Kidney (tissue), 14 donors: ENCODE data around the gene GPR34. TPM values are rescaled to one million over a fixed set of nuclear protein-coding genes. Genes with fewer than 3 reads are reported as not detected.
"Not testable (repeated sequence)": the region's sequence is repeated elsewhere in the genome, so short reads cannot be mapped to it uniquely, and the experiment has no call there.

Experiments
- DNase-seq, 5 donors: peaks; one replicate each; pipeline ENCODE4 v3.0.0-alpha.2; 2013 to 2020
- FAIRE-seq: peaks from 2 replicates; lab custom pipeline; 2012; peaks lifted over from hg19 to GRCh38; lab: Jason Lieb, UNC
- H3K27ac ChIP-seq, 2 donors: one replicate each; pipeline ENCODE4 v1.7.0; 2013; ENCODE audit warnings: low read depth in 2 of 2, low read length in 2 of 2, inconsistent platforms in 1 of 2
- H3K27me3 ChIP-seq: one replicate; pipeline ENCODE4 v1.7.1; 2013; ENCODE audit warnings: low read length, inconsistent platforms; ENCODE audit not compliant: control insufficient read depth, insufficient read depth
- H3K36me3 ChIP-seq, 3 donors: one replicate each; pipeline versions ENCODE4 v1.7.0 to v1.7.1; 2013; ENCODE audit warnings: low read length in 3 of 3, control low read depth in 1 of 3, inconsistent platforms in 1 of 3; ENCODE audit not compliant: insufficient read depth in 3 of 3, control insufficient read depth in 2 of 3
- H3K4me1 ChIP-seq, 3 donors: one replicate each; pipeline versions ENCODE4 v1.7.0 to v1.7.1; 2013; ENCODE audit warnings: low read length in 3 of 3, inconsistent platforms in 1 of 3, low read depth in 1 of 3; ENCODE audit not compliant: control insufficient read depth in 2 of 3, insufficient read depth in 2 of 3
- H3K4me3 ChIP-seq, 3 donors: one replicate each; pipeline versions ENCODE4 v1.7.0 to v1.8.1; 2013; ENCODE audit warnings: low read length in 3 of 3, control low read depth in 1 of 3, inconsistent platforms in 1 of 3
- H3K9ac ChIP-seq, 3 donors: one replicate each; pipeline versions ENCODE4 v1.7.0 to v1.7.1; 2013; ENCODE audit warnings: low read length in 3 of 3, control low read depth in 1 of 3, inconsistent platforms in 1 of 3
- H3K9me3 ChIP-seq, 3 donors: one replicate each; pipeline versions ENCODE4 v1.7.0 to v1.7.1; 2013; ENCODE audit warnings: low read length in 3 of 3, control low read depth in 1 of 3, inconsistent platforms in 1 of 3; ENCODE audit not compliant: control insufficient read depth in 2 of 3, insufficient read depth in 1 of 3
- intact Hi-C: fragments of 100-400 bp; cut with DNase I; formaldehyde crosslinking; loops from one replicate; pipeline ENCODE4 v1.11.1; 2022
- polyA plus RNA-seq: library from polyadenylated mRNA; stranded (reverse); fragments of 350-450 nt; fragmentation: Illumina TruSeq; extraction: RNeasy Lipid Tissue Mini Kit (QIAGEN cat#74804); gene quantifications from one replicate; pipeline ENCODE4 v1.2.3, GENCODE V29; 2014; ENCODE audit warnings: low read depth, low replicate concordance; ENCODE audit not compliant: insufficient read depth
- total RNA-seq: library from RNA; stranded (reverse); fragmentation: NEBNext Ultra II Directional; extraction: Animal tissue kit (Norgen Biotek cat#: 25700); gene quantifications from one replicate; pipeline ENCODE4 v1.2.1, GENCODE V29; 2021
- TF ChIP-seq, protein P1 (sequence below): IDR thresholded peaks from 3 replicates; pipeline ENCODE4 v1.5.1; 2012; ENCODE audit warnings: mild to moderate bottlenecking, moderate library complexity, borderline replicate concordance; ENCODE audit not compliant: insufficient read depth; ENCODE audit errors: extremely low read depth
- donor health status: control.
- donor health status: control.
- donor health status: control.
- donor health status: control.
- donor health status: control.
- donor health status: DM: yes; HTN: yes; CAD: no.
- donor health status: Normal renal cell carcinoma (clear cell type).

GPR34 gene
- total and polyA plus RNA-seq, 2 donors from 2014 or later = 2.2 to 17.9 TPM

DNA sequence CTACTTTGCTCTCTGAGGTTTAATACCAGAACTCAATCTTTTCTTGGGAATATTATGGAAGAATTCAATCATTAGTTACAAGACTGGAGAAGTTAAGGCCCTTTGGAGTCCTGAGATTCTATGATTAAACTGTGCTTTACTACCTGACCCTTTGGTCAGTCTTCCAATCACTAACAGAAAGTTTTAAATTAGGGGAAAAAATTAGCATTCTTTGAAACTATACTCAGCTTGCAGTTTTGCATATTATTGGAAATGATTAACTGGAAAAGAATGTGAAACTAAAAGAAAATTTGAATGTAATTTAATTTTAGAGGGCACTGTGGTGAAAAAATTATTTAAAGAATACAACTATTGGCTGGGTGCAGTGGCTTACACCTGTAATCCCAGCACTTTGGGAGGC lies 18.7 kb upstream of the GPR34 start:
- DNase-seq (no peak), FAIRE-seq (peak; percentile 11)
- Histone ChIP-seq H3K36me3 (no peaks in the 10 kb centered on the region), H3K4me3 (no peak overlapping the region), H3K9me3 (no peaks in the 10 kb centered on the region), H3K27me3 (peaks cover 2% of the 10 kb centered on the region), H3K27ac (no peak overlapping the region), H3K9ac (no peak overlapping the region), H3K4me1 (peaks cover 0 to 8% (median 0%) of the 10 kb centered on the region in 3 donors)
- TF ChIP-seq, protein P1, sequence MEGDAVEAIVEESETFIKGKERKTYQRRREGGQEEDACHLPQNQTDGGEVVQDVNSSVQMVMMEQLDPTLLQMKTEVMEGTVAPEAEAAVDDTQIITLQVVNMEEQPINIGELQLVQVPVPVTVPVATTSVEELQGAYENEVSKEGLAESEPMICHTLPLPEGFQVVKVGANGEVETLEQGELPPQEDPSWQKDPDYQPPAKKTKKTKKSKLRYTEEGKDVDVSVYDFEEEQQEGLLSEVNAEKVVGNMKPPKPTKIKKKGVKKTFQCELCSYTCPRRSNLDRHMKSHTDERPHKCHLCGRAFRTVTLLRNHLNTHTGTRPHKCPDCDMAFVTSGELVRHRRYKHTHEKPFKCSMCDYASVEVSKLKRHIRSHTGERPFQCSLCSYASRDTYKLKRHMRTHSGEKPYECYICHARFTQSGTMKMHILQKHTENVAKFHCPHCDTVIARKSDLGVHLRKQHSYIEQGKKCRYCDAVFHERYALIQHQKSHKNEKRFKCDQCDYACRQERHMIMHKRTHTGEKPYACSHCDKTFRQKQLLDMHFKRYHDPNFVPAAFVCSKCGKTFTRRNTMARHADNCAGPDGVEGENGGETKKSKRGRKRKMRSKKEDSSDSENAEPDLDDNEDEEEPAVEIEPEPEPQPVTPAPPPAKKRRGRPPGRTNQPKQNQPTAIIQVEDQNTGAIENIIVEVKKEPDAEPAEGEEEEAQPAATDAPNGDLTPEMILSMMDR = no peak
- intact Hi-C loops = no loop called here

DNA sequence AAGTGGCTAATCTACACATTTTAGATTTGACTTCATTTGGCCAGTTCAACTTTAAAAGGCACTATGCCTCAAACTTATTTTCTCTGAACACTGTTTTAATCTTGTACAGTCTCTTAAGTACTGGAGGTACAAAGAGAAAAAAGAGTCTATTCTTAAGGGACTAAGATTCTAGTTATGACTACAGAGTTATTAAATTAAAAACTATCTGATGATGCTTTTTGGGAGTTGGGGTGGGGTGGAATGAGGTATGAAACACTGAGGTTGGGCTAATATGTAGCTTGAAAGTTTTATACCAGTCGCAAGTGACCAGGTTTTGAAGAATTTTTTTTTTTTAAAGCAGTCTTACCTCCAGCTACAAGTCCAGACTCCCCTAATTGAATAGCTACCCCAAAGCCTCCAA lies 17.7 kb upstream of the GPR34 start:
- peaks cover 2% of the 10 kb centered on the region for H3K27me3 ChIP-seq
- H3K9ac ChIP-seq = no peak overlapping the region
- TF ChIP-seq, protein P1 = no peak
- no peak for FAIRE-seq
- intact Hi-C loops = no loop called here
- no peaks in the 10 kb centered on the region for H3K36me3 ChIP-seq
- no peak overlapping the region for H3K4me3 ChIP-seq
- no peaks in the 10 kb centered on the region for H3K9me3 ChIP-seq
- no peak overlapping the region for H3K27ac ChIP-seq
- no peak for DNase-seq
- H3K4me1 ChIP-seq = peaks cover 0 to 6% (median 0%) of the 10 kb centered on the region in 3 donors

DNA sequence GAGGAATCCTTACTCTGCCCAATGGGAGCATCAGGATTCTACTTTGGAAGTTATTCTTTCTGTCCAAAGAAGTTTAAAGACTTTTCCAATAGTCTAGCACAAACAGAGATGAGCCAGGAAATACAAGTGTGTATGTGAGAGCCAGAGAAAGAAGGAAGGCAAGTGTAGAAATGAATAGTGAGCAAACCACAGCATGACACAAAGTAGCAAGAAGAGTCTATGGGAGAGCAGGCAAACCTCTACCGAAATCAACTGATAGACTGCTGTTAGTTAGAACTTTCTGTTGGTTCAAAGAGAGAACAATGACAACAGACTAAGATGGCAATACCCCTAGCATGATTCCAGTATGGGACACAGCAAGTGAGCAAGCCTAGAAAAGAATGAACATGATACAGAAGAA lies 16.1 kb upstream of the GPR34 start:
- H3K9me3 ChIP-seq = no peaks in the 10 kb centered on the region
- H3K4me1 ChIP-seq = no peaks in the 10 kb centered on the region
- H3K9ac ChIP-seq = no peak overlapping the region
- TF ChIP-seq, protein P1 = no peak
- no peaks in the 10 kb centered on the region for H3K36me3 ChIP-seq
- no peak overlapping the region for H3K4me3 ChIP-seq
- FAIRE-seq (no peak), DNase-seq (no peak)
- H3K27me3 ChIP-seq = no peaks in the 10 kb centered on the region
- intact Hi-C loops = no loop called here
- no peak overlapping the region for H3K27ac ChIP-seq

DNA sequence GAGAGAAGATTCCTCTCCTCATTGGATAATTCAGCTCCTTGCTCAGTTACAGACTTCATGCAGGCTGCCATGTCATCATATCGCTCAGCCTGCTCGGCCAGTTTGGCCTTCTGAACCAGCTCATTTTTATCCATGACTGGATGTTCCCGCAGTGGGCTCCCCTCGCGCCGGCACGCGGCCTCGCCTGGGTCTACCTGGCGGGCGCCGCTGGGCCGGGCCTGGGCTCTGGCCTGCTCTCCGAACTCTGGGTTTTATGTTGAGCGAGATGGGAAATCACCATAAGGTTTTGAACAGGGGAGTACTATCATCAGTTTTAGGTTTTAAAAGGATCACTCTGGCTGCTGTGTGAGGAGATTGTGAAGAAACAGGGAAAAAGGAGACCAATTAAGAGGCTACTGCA lies 12.4 kb upstream of the GPR34 start:
- H3K9me3 ChIP-seq, H3K9ac ChIP-seq, DNase-seq, H3K36me3 ChIP-seq, H3K4me3 ChIP-seq, H3K27ac ChIP-seq, H3K4me1 ChIP-seq, H3K27me3 ChIP-seq, intact Hi-C loops, FAIRE-seq: not testable (repeated sequence)
